ENCODE measurements around the gene PTBP3. TPM values are rescaled to one million over a fixed set of nuclear protein-coding genes. Genes with fewer than 3 reads are reported as not detected.

Gene PTBP3
- total and polyA plus RNA-seq, 2 of the 13 experiments (the other 11 are each of a cell fraction or from before 2014, with no cell fraction given), result 52.8 to 61.1 TPM

DNA sequence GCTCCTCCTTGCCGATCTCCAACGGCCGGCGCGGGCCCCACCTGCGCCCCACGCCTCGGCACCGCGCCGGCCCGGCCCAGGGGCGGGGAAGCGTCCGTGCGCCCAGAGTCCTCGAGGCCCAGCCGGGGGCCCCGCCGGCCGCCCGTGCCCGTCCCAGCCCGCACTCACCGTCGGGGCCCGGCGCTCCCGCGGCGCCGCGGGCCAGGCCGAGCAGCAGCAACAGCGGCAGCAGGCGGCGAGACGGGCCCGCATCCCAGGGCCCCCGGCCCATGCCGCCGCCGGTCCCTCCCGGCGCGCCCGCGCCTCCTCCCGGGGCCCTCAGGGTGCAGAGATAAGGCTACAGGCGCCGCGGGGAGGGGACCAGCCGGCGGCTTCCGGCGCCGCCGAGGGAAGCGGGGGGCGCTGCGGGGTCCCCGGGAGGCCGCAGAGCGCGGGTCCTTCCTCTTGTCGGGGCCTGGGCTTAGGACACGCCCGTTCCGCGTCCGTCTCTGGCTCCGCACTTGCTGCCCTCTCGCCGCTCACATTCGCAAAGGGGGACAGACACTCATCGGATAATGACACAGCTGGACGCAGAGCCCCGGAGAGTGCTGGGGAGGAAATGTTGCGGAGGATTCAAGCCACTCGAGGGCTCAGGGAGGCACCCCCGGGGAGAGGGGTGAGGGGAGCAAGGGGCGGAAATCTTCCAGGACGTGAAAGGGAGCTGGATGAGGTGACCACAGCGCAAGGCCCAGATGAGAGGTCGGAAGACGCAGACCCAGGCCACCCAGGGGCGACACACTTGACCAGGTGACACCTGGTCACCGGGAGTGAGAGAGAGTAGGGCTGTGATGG lies 158.2 kb downstream of the PTBP3 start, which contains the start of gene SUSD1 (continued):
- TF ChIP-seq, protein P1, sequence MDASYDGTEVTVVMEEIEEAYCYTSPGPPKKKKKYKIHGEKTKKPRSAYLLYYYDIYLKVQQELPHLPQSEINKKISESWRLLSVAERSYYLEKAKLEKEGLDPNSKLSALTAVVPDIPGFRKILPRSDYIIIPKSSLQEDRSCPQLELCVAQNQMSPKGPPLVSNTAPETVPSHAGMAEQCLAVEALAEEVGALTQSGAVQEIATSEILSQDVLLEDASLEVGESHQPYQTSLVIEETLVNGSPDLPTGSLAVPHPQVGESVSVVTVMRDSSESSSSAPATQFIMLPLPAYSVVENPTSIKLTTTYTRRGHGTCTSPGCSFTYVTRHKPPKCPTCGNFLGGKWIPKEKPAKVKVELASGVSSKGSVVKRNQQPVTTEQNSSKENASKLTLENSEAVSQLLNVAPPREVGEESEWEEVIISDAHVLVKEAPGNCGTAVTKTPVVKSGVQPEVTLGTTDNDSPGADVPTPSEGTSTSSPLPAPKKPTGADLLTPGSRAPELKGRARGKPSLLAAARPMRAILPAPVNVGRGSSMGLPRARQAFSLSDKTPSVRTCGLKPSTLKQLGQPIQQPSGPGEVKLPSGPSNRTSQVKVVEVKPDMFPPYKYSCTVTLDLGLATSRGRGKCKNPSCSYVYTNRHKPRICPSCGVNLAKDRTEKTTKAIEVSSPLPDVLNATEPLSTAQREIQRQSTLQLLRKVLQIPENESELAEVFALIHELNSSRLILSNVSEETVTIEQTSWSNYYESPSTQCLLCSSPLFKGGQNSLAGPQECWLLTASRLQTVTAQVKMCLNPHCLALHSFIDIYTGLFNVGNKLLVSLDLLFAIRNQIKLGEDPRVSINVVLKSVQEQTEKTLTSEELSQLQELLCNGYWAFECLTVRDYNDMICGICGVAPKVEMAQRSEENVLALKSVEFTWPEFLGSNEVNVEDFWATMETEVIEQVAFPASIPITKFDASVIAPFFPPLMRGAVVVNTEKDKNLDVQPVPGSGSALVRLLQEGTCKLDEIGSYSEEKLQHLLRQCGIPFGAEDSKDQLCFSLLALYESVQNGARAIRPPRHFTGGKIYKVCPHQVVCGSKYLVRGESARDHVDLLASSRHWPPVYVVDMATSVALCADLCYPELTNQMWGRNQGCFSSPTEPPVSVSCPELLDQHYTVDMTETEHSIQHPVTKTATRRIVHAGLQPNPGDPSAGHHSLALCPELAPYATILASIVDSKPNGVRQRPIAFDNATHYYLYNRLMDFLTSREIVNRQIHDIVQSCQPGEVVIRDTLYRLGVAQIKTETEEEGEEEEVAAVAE (CRISPR knock-in tag; IDR thresholded peaks at IDR 0.05; ENCODE audit: borderline replicate concordance), result no peak
- TF ChIP-seq TEAD3 (CRISPR knock-in tag; optimal IDR thresholded peaks at IDR 0.05; ENCODE audit: borderline replicate concordance) (no peak), CAMTA2 (CRISPR knock-in tag; IDR thresholded peaks at IDR 0.05; ENCODE audit: borderline replicate concordance) (no peak), SP4 (CRISPR knock-in tag; IDR thresholded peaks at IDR 0.05) (no peak), NR1H2 (CRISPR knock-in tag; IDR thresholded peaks at IDR 0.05; ENCODE audit: borderline replicate concordance, low read depth) (no peak), ARID3A (IDR thresholded peaks at IDR 0.05; ENCODE audit: low read depth, low read length) (no peak), RFX1 (IDR thresholded peaks at IDR 0.05) (no peak), TFE3 (CRISPR knock-in tag; IDR thresholded peaks at IDR 0.05) (no peak), IRF1 (CRISPR knock-in tag; IDR thresholded peaks at IDR 0.05; ENCODE audit: low read depth) (no peak), AKNA (CRISPR knock-in tag; IDR thresholded peaks at IDR 0.05; ENCODE audit: borderline replicate concordance) (no peak), HNRNPK (IDR thresholded peaks at IDR 0.05; ENCODE audit: low read depth, low read length, poor library complexity, severe bottlenecking) (no peak)
- TF ChIP-seq, protein P2, sequence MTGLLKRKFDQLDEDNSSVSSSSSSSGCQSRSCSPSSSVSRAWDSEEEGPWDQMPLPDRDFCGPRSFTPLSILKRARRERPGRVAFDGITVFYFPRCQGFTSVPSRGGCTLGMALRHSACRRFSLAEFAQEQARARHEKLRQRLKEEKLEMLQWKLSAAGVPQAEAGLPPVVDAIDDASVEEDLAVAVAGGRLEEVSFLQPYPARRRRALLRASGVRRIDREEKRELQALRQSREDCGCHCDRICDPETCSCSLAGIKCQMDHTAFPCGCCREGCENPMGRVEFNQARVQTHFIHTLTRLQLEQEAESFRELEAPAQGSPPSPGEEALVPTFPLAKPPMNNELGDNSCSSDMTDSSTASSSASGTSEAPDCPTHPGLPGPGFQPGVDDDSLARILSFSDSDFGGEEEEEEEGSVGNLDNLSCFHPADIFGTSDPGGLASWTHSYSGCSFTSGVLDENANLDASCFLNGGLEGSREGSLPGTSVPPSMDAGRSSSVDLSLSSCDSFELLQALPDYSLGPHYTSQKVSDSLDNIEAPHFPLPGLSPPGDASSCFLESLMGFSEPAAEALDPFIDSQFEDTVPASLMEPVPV (CRISPR knock-in tag; IDR thresholded peaks at IDR 0.05), result no peak
